Prostate gland (tissue), 2 donors: Measurements from ENCODE around the gene CHADL. TPM values are rescaled to one million over a fixed set of nuclear protein-coding genes. Genes with fewer than 3 reads are reported as not detected.

Experiments used
- DNase-seq: peaks from one replicate; pipeline ENCODE4 v3.0.0-alpha.2; 2019; ENCODE audit warnings: low spot score
- H3K27ac ChIP-seq, 2 donors: fragments of 200-600 bp; sonication (generic); 2 replicates each; pipeline ENCODE4 v1.5.1; 2017 to 2019
- H3K27me3 ChIP-seq: fragments of 200-600 bp; sonication (generic); replicated peaks from 2 replicates; pipeline ENCODE4 v1.5.1; 2019; ENCODE audit not compliant: insufficient read depth
- H3K36me3 ChIP-seq, 2 donors: fragments of 200-600 bp; sonication (generic); 1 replicate in 1 of 2; 2 replicates in 1 of 2; pipeline versions ENCODE4 v1.5.1 to v1.8.1; 2017 to 2019
- H3K4me1 ChIP-seq: fragments of 200-600 bp; sonication (generic); replicated peaks from 2 replicates; pipeline ENCODE4 v1.5.1; 2019
- H3K4me3 ChIP-seq, 2 donors: fragments of 200-600 bp; sonication (generic); 2 replicates each; pipeline ENCODE4 v1.5.1; 2017 to 2019
- H3K9me3 ChIP-seq: fragments of 200-600 bp; sonication (generic); 2 replicates; pipeline ENCODE4 v1.5.1; 2017
- POLR2A ChIP-seq: fragments of 450-650 bp; IDR thresholded peaks from one replicate; pipeline ENCODE4 v1.6.1; 2016; ENCODE audit warnings: antibody characterized with exemption, mild to moderate bottlenecking
- POLR2AphosphoS5 ChIP-seq: sonication (generic); formaldehyde crosslinking; IDR thresholded peaks from one replicate; pipeline ENCODE4 v1.6.1; 2017; ENCODE audit warnings: antibody characterized with exemption
- WGBS: methylation state at CpG from one replicate; pipeline ENCODE4 v1.1.5; 2018; 5-methylcytosine and 5-hydroxymethylcytosine counted together
- intact Hi-C: fragments of 100-400 bp; cut with DNase I; formaldehyde crosslinking; loops from one replicate; pipeline ENCODE4 v1.14.2; 2022
- total RNA-seq, 2 donors: library from RNA; depleted of rRNA; stranded (reverse); fragments of >200 nt; gene quantifications; one replicate each; pipeline ENCODE4 v1.1.0, GENCODE V29; 2016
- TF ChIP-seq, protein P1 (sequence below), 4 experiments: fragments of 200-600 bp in 2 of 4; fragments of 450-650 bp in 2 of 4; sonication (generic) in 2 of 4; IDR thresholded peaks; 1 replicate in 3 of 4; 2 replicates in 1 of 4; pipeline ENCODE4 v1.5.1; 2016 to 2019; ENCODE audit warnings: antibody characterized with exemption in 4 of 4, mild to moderate bottlenecking in 2 of 4, moderate library complexity in 2 of 4

The CHADL gene
- total RNA-seq, 2 donors from 2014 or later, result 8.2 to 19.0 TPM

DNA sequence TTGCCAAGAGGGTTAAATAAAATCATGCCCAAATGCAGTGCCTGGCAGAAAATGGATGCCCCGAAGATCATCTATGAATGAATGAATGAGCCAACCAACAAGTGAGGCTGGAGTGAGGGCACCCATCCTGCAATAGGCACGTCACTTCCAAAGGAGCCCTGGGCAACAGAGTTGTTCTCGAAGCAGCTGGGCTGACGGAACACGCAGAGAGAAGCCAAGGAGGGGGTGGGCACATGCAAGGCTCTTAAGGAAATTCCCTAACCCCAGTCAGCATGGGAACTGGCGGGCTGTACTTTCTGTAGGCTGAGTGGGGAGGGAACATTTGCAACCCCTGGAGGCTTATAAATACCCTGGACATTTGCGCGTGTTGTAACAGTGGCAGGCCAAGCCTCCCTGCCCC, 11.6 kb upstream of the CHADL start:
- H3K27ac ChIP-seq, result no peak overlapping the region
- TF ChIP-seq, protein P1, sequence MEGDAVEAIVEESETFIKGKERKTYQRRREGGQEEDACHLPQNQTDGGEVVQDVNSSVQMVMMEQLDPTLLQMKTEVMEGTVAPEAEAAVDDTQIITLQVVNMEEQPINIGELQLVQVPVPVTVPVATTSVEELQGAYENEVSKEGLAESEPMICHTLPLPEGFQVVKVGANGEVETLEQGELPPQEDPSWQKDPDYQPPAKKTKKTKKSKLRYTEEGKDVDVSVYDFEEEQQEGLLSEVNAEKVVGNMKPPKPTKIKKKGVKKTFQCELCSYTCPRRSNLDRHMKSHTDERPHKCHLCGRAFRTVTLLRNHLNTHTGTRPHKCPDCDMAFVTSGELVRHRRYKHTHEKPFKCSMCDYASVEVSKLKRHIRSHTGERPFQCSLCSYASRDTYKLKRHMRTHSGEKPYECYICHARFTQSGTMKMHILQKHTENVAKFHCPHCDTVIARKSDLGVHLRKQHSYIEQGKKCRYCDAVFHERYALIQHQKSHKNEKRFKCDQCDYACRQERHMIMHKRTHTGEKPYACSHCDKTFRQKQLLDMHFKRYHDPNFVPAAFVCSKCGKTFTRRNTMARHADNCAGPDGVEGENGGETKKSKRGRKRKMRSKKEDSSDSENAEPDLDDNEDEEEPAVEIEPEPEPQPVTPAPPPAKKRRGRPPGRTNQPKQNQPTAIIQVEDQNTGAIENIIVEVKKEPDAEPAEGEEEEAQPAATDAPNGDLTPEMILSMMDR (IDR thresholded peaks at IDR 0.05), result no peak
- no peak for TF ChIP-seq POLR2AphosphoS5
- TF ChIP-seq POLR2A, result no peak
- peaks cover 12 to 15% of the 10 kb centered on the region in 2 donors for H3K36me3 ChIP-seq
- no peak for DNase-seq
- no peaks in the 10 kb centered on the region for H3K27me3 ChIP-seq
- 92% methylated on average over 8 of the region's 8 CpGs for WGBS
- no peak overlapping the region for H3K4me3 ChIP-seq
- H3K9me3 ChIP-seq, result no peaks in the 10 kb centered on the region
- peaks cover 8% of the 10 kb centered on the region for H3K4me1 ChIP-seq
- intact Hi-C loops, result no loop called here

DNA sequence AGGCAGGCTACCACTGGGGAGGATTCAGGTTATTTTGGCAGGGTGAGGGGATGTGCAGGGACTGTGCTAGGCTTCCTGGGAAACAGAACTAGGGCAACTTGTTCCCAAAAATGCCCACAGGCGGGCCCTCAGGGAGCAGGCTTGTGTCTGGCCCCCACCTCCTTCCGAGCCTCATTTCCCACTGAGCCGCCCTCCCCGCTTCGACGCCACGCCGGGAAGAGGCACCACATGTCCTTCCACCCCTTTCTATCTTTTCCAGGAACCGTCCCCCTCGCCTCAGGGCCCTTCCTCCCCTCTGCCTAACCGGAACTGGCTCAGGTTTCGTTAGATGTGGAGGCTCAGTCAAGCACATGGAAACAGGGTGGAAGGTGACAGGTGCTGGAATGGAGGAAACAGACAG, 9.4 kb upstream of the CHADL start:
- no peak for DNase-seq
- 93% methylated on average over 12 of the region's 12 CpGs for WGBS
- intact Hi-C loops, result no loop called here
- no peak overlapping the region for H3K27ac ChIP-seq
- H3K36me3 ChIP-seq, result peaks cover 15% of the 10 kb centered on the region in 2 donors
- H3K4me1 ChIP-seq, result no peaks in the 10 kb centered on the region
- TF ChIP-seq POLR2AphosphoS5 (no peak), POLR2A (no peak)
- TF ChIP-seq, protein P1 (IDR thresholded peaks at IDR 0.05), result no peak
- H3K9me3 ChIP-seq, result no peaks in the 10 kb centered on the region
- H3K4me3 ChIP-seq, result no peak overlapping the region
- H3K27me3 ChIP-seq, result no peaks in the 10 kb centered on the region

DNA sequence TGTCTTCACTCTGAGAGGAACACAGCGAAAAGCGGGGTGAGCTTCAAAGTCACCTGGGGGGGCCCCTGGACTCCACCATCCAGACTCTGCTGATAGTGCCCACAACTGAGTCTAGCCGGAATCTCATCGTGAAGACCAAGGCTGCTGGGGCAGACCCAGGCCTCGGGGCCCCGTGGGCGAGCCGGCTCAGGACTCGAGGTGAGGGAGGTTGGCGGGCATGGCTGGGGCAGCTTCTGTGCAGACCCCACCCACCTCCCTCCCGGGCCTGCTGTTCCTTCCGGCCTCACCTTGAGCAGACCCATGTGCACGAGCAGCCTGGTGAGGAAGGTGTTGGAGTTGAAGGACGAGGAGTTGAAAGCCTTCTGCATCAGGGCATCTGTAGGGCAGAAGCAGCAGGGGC, 8.7 kb upstream of the CHADL start:
- no peak overlapping the region for H3K4me3 ChIP-seq
- no peak overlapping the region for H3K27ac ChIP-seq
- intact Hi-C loops, result no loop called here
- H3K36me3 ChIP-seq, result peaks cover 15% of the 10 kb centered on the region in 2 donors
- 91% methylated on average over 14 of the region's 14 CpGs for WGBS
- TF ChIP-seq POLR2AphosphoS5 (no peak), POLR2A (no peak)
- TF ChIP-seq, protein P1 (IDR thresholded peaks at IDR 0.05), result no peak
- no peaks in the 10 kb centered on the region for H3K27me3 ChIP-seq
- H3K9me3 ChIP-seq, result no peaks in the 10 kb centered on the region
- no peaks in the 10 kb centered on the region for H3K4me1 ChIP-seq
- DNase-seq, result no peak

DNA sequence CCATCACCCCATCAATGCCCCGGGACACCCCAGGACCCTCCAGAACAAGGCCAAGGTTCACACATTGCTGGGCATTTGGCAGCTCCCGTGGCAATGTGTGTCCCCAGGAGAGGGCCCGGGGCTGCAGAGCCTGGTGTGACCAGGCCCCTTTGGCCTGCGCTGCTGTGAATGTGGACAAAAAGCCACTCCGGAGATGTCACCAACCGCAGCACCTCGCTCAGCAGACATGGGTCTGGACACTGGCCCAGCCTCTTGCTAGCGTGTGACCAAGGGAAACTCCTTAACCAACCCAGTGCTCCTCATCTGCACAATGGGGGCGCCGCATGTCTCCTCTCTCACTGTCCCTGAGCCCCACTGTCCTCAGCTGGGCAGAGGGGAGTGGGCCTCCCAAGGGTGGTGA, 8.0 kb upstream of the CHADL start:
- Histone ChIP-seq H3K36me3 (peaks cover 15% of the 10 kb centered on the region in 2 donors), H3K9me3 (no peaks in the 10 kb centered on the region), H3K27me3 (no peaks in the 10 kb centered on the region), H3K4me1 (no peaks in the 10 kb centered on the region), H3K27ac (no peak overlapping the region), H3K4me3 (no peak overlapping the region)
- WGBS, result 94% methylated on average over 5 of the region's 10 CpGs
- no peak for DNase-seq
- intact Hi-C loops, result no loop called here
- no peak for TF ChIP-seq POLR2AphosphoS5
- no peak for TF ChIP-seq POLR2A
- TF ChIP-seq, protein P1 (IDR thresholded peaks at IDR 0.05), result no peak

DNA sequence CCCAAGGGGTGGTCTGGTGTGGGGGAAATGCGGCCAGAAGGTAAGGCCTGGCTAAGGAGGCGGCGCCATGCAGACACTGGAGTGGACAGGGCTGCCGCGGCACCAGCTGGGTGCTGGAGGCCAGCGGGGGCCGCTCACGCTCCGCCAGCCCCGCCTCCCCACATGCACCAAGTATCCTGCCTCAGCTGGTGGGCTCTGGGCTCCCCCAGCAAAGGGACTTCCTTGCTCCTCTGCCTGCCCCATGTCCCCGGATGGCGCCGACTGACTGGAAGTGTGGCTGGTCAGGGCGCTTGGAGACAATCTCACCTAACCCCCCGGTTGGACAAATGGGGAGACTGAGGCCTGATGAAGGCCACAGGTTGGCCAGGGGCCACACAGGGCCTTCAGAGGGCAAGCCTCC, 7.6 kb upstream of the CHADL start:
- DNase-seq, result no peak
- Histone ChIP-seq H3K9me3 (no peaks in the 10 kb centered on the region), H3K36me3 (peaks cover 15% of the 10 kb centered on the region in 2 donors), H3K4me1 (no peaks in the 10 kb centered on the region), H3K27ac (no peak overlapping the region), H3K27me3 (no peaks in the 10 kb centered on the region), H3K4me3 (no peak overlapping the region)
- TF ChIP-seq, protein P1 (IDR thresholded peaks at IDR 0.05), result no peak
- TF ChIP-seq POLR2AphosphoS5, result no peak
- no peak for TF ChIP-seq POLR2A
- 91% methylated on average over 14 of the region's 15 CpGs for WGBS
- intact Hi-C loops, result no loop called here
